SKM-1 (cell line): ENCODE results near the gene NUDC.
A peak's percentile ranks its signal among the peaks of the same experiment; 100 is the strongest.
"Not testable (repeated sequence)": the region's sequence is repeated elsewhere in the genome, so short reads cannot be mapped to it uniquely, and the experiment has no call there.

Source experiments
- DNase-seq: peaks from one replicate; lab custom pipeline; 2025; ENCODE audit not compliant: unreplicated experiment; lab: John Stamatoyannopoulos, UW

The NUDC gene

GRCh38 chr1:26986658-26987057 lies 65.1 kb downstream of the NUDC start:
- no peak for DNase-seq

- not testable (repeated sequence) for DNase-seq
These were observed 68.0 kb downstream of the NUDC start for GRCh38 chr1:26989403-26990109.

GRCh38 chr1:26991310-26992116 lies 70.0 kb downstream of the NUDC start:
- DNase-seq = peak; percentile 87

- DNase-seq = peak; percentile 74
These were observed 71.9 kb downstream of the NUDC start, which contains the start of gene TRNP1 for GRCh38 chr1:26993237-26994019. Gene TRNP1 (plus strand): TSS chr1:26993692. CDS start chr1:26993787, 95 bp downstream.

- no peak for DNase-seq
These were observed 72.7 kb downstream of the NUDC start for GRCh38 chr1:26994020-26994786.

GRCh38 chr1:26994787-26995517 lies 73.4 kb downstream of the NUDC start:
- DNase-seq = no peak

GRCh38 chr1:26996024-26996423 lies 74.5 kb downstream of the NUDC start:
- no peak for DNase-seq
